Epithelial cell of esophagus (primary cell): ENCODE results near the gene TET1.

Source experiments
- DNase-seq: peaks from one replicate; pipeline ENCODE4 v3.0.0; 2010; ENCODE audit warnings: low read depth
- H3K4me3 ChIP-seq: 2 replicates; pipeline ENCODE4 v1.5.1; 2011; ENCODE audit warnings: mild to moderate bottlenecking, low read length, control low read depth
- CTCF ChIP-seq: IDR thresholded peaks from 2 replicates; pipeline ENCODE4 v1.5.1; 2011; ENCODE audit warnings: low read depth, mild to moderate bottlenecking, low read length, control low read depth, inconsistent platforms; ENCODE audit not compliant: insufficient read depth; ENCODE audit errors: missing control alignments

Gene TET1

DNA sequence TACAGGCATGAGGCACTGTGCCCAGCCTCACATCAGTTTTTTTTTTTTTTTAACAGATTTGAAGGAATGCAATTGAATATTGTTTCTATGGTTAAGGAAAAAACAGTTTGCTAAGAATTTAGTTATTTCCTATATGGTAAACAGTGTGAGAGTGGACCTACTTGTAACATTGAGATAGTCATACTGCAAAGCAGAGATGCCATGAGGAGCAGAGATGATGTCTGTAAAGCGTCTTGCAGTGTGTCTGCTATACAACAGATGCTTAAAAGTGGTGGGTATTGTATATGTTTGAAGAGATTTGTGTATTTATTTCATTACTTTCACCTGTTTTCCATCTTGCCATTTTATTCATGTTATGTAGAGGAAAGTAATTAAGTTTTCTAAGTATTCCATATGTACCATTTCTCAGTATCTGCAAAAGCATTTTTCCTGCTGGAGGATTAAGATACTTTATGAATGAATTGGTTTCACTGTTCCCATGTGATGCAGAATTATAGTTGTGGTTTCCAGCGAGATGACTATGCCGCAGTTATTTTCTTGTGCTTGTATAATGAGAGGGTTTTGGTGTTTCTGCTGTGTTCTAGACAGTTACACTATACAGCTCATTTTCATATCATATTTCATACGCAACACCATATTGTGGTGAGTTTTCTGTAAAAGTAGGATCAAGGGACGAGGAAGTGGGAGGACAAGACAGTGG lies 26.6 kb downstream of the TET1 start:
- DNase-seq, result no peak

DNA sequence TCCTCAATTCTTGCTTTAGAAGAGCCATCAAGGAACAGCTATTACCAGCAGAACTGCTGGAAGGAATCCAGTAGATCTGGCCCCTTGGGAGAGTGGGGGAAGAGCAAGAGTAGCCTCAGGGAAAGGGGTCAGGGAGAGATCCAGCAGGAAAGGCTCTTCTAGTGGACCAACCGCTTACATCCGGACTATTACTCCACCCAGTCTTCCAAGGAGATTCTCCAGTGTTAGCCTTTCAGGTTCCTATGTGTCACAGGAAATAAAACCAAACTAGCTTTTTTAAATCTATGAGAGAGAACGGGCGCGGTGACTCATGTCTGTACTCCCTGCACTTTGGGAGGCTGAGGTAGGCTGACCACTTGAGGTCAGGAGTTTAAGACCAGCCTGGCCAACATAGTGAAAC lies 34.3 kb downstream of the TET1 start:
- DNase-seq, result peak; percentile 63
- TF ChIP-seq CTCF, result no peak
- no peak overlapping the region for H3K4me3 ChIP-seq

More for the DNA sequence above, 26.6 kb downstream of the TET1 start:
- TF ChIP-seq CTCF, result no peak
- H3K4me3 ChIP-seq, result no peak overlapping the region

DNA sequence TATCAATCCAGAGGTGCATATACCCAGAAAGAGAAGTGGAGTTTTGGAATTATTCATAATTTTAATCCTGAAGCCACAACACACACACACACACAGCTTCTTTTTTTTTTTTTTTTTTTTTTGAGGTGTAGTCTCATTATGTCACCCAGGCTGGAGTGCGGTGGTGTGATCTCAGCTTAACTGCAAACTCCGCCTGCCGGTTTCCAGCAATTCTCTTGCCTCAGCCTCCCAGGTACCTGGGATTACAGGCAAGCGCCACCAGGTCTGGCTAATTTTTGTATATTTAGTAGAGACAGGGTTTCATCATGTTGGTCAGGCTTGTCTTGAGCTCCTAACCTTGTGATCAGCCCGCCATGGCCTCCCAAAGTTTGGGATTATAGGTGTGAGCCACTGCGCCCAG lies 35.4 kb downstream of the TET1 start:
- no peak for DNase-seq
- no peak for TF ChIP-seq CTCF
- no peak overlapping the region for H3K4me3 ChIP-seq

GRCh38 chr10:68597407-68597806 lies 37.3 kb downstream of the TET1 start:
- no peak for DNase-seq
- no peak for TF ChIP-seq CTCF
- no peak overlapping the region for H3K4me3 ChIP-seq

GRCh38 chr10:68598978-68599770 lies 39.0 kb downstream of the TET1 start:
- peak; percentile 36 for DNase-seq
- peak overlapping the region; percentile 50 for H3K4me3 ChIP-seq
- TF ChIP-seq CTCF, result no peak

DNA sequence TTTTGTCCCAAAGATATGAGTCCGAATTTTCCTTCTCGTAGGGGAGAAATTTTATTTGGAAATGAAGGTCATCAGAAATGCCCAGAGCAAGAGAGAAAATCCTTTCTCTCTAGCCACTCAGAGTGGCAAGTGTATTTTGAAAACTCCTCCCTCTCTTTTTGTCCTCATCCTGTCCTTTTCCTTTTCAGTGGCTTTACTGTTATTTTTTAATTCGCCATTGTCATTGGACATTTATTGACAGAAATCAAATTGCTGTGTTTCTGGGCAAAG lies 39.6 kb downstream of the TET1 start:
- H3K4me3 ChIP-seq, result peak overlapping the region; percentile 50
- DNase-seq, result no peak
- TF ChIP-seq CTCF, result no peak
